T-helper 2 cell (primary cell): ENCODE data around the gene GCAT.

ENCODE experiments used
- DNase-seq, 5 experiments: peaks; one replicate each; pipeline versions ENCODE4 v3.0.0 to v3.0.0-alpha.2; 2012 to 2022

The GCAT gene

DNA sequence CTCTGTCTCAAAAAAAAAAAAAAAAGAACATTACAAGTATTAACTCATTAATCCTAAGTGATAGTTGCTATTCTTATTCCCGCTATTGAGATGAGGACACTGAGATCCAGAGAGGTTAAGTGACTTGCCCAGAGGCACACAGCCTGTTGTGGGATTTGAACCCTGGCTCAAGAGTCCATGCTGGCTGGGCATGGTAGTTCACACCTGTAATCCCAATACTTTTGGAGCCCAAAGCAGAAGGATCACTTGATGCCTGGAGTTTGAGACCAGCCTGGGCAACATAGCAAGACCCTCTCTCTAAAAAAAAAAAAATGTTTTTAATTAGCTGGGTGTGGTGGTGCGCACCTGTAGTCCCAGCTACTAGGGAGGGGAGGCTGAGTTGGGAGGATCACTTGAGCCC lies 4.1 kb downstream of the GCAT start:
- DNase-seq = no peak

- no peak for DNase-seq
Observed at GRCh38 chr22:37812869-37813678, 5.3 kb downstream of the GCAT start.

DNA sequence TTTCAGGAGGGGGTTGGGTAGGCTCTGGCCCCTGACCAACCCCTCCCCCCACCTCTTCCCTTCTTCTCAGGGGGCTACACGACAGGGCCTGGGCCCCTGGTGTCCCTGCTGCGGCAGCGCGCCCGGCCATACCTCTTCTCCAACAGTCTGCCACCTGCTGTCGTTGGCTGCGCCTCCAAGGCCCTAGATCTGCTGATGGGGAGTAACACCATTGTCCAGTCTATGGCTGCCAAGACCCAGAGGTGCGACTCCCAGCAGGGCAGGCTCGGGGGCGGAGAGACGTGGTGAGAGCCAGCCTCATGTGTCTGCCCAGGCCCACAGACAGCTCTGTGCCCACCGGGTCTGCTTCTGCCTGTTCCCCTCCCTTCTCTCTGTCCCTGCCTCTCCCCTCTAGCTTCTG lies 7.9 kb downstream of the GCAT start:
- no peak for DNase-seq

DNA sequence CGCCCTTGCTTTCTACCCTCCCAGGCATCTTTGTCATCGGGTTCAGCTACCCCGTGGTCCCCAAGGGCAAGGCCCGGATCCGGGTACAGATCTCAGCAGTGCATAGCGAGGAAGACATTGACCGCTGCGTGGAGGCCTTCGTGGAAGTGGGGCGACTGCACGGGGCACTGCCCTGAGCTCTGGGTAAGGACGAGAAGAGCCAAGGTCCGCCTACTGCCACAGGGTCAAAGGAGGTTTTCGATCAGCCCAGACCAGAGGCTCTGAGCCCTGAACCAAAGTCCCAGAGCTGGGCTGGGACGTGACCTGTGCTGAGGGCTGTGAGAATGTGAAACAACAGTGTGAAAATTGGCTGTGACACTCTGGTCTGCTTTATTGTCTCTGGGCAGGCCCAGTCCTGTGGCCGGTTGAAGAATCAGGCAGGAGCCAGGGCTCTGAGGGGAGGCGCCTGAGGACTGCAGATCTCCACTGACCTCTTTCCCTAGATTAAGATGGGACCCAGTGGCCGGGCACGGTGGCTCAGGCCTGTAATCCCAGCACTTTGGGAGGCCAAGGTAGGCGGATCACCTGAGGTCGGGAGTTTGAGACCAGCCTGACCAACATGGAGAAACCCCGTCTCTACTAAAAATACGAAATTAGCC lies 8.9 kb downstream of the GCAT start:
- no peak for DNase-seq

DNA sequence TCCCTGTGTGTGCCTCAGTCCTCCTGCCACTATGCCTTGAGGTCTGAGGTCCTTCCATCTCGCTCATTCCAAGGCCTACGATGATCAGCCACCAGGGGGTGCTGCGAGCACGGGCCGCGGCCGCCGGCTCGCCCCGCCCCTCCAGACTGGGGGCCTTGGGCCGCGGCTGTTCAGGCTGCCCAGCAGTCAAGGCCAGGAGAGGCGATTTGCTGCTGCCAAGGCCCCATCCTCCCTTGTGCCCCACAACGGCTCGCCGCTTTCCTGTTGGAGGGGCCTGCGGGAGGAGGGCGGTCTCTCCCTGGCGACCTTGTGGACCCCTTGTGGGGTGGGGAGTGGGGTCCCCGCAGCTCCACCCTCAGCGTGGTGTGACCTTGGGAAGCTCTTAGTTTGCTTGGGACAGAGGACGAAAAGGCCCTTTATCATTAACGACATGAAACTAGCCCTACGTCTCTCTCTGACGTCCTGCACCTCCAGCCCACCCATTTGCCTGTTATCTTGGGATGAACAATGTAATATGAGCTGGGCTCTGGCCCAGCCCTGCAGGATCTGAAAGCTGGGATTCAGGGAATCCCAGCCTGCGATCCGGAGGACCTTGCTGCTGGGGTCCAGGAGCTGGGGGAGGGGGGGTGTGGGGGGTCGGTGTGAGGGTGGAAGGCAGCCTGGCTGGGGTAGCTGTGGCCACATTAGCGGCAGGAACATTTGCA lies 10.1 kb downstream of the GCAT start:
- DNase-seq = peak; percentile 52 to 78 (median 68)

DNA sequence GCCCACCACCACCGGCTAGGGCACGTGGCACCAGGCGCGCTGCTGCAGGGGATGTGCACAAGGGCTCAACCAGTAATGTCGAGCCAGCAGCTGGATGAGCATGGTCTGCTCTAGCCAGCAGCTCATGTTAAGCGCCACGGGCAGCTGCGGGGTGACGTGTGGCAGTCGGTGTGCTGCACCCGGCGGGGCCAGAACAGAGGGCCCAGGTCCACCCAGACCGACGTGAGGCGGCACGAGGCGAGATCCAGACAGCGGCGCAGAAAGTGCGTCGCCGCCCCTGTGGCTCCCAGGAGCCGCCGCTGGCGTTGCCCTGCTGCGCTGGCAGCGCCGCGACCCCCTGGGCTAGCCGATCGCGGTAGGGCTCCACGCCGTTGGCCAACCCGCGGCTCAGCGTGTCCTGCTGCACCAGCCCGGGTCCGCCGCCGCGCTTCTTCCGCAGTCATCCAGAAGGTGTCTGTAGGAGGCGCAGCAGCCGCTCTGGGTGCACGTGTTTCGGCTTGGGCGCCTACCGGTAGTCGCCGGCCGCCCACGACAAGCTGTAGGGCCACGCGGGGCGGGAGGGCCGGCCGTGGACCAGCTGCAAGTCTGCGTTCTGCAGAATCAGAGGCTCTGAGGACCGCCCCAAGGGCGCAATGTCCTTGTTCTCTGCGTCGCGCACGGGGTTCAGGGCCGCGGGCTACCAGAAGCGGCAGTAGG lies 10.8 kb downstream of the GCAT start:
- peak; percentile 36 to 74 (median 48) for DNase-seq

DNA sequence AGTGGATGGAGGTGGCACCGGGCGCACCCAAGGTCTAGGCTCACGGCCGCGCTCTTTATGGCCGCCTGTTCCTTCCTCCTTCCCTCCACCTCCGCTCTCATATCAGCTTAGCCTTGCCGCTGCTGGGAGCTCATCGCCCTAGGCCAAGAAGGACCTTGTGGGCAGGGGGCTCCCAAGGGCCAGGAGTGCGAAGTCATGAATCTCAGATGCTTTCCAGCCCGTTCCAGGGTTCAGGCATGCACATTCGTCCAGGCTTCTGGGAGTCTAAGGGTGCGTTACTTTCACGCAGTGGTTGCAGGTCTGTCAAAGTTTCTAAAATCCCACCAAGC lies 11.3 kb downstream of the GCAT start:
- DNase-seq = no peak

DNA sequence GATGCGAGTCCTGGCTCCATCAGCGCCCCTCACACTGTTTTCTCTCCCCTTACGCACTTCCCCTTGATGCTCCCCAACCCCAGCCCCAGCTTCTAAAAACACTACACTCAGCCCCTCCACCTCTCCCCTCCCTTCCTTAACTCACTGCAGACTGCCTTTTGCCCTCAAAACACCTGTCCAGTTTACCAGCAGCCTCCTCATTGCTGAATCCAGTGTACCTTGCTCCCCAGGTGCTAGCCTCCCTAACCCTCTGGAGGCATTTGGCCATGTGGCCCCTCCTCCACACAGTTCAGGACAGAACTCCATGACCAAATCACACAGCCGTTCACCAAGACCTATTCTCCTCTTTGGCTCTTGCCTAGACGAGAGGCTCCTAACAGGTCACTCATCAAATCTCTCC lies 12.6 kb downstream of the GCAT start:
- no peak for DNase-seq

- DNase-seq = no peak
Observed at GRCh38 chr22:37822079-37822833, 14.5 kb downstream of the GCAT start.

GRCh38 chr22:37823134-37823985 lies 15.6 kb downstream of the GCAT start, which contains the start of gene GALR3:
Gene GALR3 (plus strand): TSS chr22:37823382. CDS start chr22:37823407, 25 bp downstream.
- DNase-seq = no peak

- DNase-seq = peak in 1 of 5 experiments; percentile 81
Observed at GRCh38 chr22:37824674-37825641, 17.2 kb downstream of the GCAT start.

- DNase-seq = no peak
Observed at GRCh38 chr22:37827056-37827455, 19.3 kb downstream of the GCAT start.

DNA sequence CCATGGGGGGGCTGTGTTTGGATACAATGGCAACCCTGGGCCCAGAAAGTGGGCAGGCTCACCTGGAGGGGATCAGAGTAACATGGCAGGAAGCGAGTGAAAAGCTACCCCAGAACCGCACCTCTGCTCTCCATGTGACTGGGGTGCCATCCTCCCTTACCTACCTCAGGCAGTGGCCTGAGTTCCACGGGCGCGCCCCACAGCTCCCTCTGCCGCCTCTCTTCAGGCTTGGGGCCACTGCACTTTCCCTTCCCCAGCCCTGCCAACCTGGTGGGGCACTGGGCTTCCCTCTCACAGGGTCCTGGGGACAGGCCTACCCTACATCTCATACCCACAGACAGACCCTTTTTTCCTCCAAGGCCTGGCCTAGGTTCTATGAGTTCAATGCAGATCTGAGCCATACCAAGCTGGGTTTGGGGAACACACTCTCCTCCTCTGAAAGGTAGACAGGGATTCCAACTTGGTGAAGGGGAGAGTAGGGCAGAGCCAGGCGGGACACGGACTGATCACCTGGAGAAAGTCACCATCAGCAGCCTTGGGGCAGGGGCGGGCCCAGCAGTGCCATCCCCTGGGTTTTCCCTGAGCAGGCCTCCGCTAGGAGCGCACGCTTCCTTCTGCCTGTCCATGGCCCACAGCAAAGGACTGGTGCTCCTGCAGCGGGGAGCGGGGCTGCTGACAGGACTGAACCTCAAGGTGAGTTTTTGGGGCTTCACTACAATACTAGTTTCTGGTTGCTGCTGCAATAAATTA lies 22.5 kb downstream of the GCAT start:
- DNase-seq = no peak

DNA sequence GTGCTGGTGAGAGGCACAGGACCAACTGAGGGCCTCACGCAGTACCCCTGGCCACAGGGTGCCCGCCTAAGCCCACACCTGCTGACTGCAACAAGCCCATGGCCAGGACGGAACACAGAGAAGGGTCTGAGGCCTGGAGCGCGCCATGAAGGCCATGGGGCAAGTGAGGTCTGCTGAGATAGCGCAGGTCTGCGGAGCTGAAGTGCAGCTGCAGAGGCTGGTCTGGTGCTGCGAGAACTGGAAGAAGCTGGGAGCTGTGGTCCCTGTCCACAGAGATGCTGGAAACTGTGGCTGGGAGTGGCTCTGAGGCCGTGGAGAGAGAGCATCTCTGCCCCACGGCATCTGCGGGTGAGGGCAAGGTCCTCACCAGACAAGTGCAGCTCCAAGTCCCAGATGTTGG lies 23.7 kb downstream of the GCAT start:
- no peak for DNase-seq

DNA sequence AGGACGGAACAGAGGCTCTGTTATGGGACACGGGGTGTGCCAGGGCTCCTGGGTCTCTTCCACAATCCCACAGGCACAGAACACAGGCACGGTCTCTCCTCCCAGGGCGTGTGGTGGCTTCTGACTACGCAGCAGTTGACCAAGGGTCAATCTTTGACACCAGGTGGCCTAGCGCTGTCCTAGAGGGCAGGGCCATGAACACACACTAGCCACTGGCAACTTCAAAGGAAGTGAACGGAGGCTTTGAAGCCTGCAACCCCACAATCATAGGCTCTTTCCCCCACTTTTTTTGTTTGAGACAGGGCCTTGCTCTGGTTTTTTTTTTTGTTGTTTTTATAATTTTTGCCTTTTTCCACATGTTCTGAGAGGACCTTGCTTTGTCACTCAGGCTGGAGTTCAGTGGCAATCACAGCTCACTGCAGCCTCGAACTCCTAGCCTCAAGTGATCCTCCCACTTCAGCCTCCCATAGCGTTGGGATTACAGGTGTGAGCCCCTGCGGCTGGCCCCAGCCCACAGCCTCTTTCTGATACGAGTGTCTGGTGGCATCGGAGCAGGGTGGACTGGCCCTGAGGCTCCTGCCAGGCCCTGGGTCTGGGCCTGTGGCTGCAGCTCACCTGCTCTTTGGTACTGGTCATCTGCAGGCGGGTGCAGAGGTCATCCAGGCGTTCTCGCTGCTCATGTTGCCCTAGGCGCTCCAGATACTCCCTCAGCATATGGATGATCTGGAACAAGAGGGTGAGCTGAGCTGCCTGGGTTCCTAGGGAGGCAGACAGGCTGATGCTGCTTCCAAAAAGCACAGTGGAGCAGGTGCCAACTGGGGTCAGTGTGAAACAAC lies 24.5 kb downstream of the GCAT start:
- DNase-seq = no peak

GRCh38 chr22:37842015-37842793 lies 34.5 kb downstream of the GCAT start:
- no peak for DNase-seq

DNA sequence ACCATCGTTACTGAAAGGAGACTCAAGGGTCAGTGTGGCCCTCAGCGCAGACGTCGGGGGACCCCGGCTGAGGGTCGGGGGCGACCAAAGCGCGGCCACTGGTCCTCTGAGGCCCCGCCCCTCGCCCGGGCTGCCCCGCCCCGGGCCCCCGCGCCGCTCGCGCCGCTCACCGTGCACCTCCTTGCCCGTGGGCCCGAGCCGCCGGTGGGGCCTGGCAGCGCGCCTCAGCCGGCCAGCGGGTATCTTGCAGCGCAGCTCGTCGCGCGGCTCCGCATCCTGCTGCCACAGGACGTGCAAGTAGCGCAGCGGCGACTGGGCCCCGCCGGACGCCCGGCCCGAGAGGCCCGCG lies 36.0 kb downstream of the GCAT start:
- DNase-seq = peak in 2 of 5 experiments; percentile 19 to 26

- no peak for DNase-seq
Observed at GRCh38 chr22:37844904-37845329, 37.2 kb downstream of the GCAT start.
